ENCODE data around the gene KIF3A.

DNA sequence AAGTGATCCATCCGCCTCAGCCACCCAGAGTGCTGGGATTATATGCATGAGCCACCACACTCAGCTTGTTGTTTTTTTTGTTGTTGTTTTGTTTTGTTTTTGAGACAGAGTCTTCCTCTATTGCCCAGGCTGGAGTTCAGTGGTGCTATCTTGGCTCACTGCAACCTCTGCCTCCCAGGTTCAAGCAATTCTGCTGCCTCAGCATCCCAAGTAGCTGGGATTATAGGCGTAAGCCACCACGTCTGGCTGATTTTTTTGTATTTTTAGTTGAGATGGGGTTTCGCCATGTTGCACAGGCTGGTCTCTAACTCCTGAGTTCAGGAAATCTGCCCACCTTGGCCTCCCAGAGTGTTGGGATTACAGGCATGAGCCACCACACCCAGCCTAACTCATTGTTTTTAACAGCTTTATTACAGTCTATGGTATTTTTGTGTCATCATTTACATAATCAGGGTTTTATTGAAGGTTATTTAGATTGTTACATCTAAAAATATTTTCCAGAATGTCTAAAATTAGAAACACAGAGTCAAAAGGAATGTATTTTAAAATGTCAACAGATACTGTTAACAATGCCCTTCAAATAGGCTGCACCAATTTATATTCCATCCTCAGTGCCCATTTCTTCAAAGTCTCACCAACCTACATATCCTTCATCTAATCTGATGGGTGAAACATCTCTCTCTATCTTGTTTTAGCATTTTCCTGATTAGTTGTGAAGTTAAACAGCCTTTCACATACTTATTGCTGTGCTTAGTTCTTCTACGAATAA is 18.6 kb downstream of the KIF3A start:
- no peak for TF ChIP-seq CTCF (IDR thresholded peaks at IDR 0.05)
- no peak for TF ChIP-seq POLR2A (IDR thresholded peaks at IDR 0.05)
- no peak for TF ChIP-seq POLR2AphosphoS5 (IDR thresholded peaks at IDR 0.05)

Data from prostate gland (tissue), 2 donors.